Left lobe of liver (tissue), 2 donors: ENCODE measurements around the gene INPP5A. TPM values are rescaled to one million over a fixed set of nuclear protein-coding genes. Genes with fewer than 3 reads are reported as not detected.
"Not testable (repeated sequence)": the region's sequence is repeated elsewhere in the genome, so short reads cannot be mapped to it uniquely, and the experiment has no call there.

Source experiments
- ATAC-seq: fragments of 200-7000 bp; cut with Tn5 transposase; one replicate; pipeline ENCODE4 v1.9.1; 2020; ENCODE audit warnings: mild to moderate bottlenecking, moderate library complexity
- DNase-seq: peaks from one replicate; pipeline ENCODE4 v3.0.0-alpha.2; 2020; ENCODE audit warnings: low spot score
- total RNA-seq: library from RNA; stranded (reverse); gene quantifications from one replicate; pipeline ENCODE4 v1.2.1, GENCODE V29; 2021
- donor health status: DM: no; HTN: no; CAD: no; lungs with moderate emphysema.
- donor health status: DM: no; HTN: yes; CAD: no.

The INPP5A gene
- total RNA-seq, 1 donor from 2014 or later, result 18.3 TPM

- DNase-seq (no peak), ATAC-seq (no peak)
These were observed 33.8 kb upstream of the INPP5A start for GRCh38 chr10:132503581-132504421.

DNA sequence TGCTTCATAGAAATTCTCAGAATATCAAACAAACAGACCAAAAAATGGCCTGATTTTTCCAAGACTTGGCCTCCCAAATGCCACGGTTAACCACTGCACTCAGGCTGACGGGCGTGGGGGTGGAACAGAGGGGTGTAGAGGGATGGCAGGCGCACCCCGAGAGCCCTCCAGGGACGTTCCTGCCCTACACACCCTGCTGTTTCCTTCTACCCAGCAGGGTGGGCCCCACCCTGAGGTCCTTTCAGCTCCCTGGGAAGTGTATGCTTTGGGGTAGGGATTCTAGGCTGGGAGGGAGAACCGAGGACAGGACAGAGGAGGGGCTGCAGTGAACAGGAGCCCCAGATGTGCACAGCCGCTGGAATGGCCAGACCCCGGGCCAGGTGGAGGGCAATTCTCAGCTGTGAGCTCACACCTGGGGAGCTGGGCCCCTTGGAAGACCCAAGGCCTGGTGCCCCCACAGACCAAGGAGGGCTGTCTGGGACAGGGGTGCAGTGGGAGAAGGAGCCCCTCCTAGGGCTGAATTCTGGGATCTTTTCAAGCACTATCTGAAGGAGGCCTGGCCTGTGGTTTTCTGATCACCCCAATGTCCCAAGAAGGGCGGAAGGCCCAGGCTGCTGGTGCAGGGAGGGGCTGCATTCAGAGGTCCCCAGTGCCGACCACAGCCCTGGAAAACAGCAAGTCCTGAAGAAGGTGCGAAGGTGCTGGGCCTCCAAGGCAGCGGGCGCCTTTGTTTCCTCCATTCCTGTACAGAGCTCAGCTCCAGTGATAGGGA lies 32.9 kb upstream of the INPP5A start:
- ATAC-seq (no peak), DNase-seq (no peak)

- peak; percentile 81 for DNase-seq
- not testable (repeated sequence) for ATAC-seq
These were observed 32.0 kb upstream of the INPP5A start for GRCh38 chr10:132505546-132505945.

DNA sequence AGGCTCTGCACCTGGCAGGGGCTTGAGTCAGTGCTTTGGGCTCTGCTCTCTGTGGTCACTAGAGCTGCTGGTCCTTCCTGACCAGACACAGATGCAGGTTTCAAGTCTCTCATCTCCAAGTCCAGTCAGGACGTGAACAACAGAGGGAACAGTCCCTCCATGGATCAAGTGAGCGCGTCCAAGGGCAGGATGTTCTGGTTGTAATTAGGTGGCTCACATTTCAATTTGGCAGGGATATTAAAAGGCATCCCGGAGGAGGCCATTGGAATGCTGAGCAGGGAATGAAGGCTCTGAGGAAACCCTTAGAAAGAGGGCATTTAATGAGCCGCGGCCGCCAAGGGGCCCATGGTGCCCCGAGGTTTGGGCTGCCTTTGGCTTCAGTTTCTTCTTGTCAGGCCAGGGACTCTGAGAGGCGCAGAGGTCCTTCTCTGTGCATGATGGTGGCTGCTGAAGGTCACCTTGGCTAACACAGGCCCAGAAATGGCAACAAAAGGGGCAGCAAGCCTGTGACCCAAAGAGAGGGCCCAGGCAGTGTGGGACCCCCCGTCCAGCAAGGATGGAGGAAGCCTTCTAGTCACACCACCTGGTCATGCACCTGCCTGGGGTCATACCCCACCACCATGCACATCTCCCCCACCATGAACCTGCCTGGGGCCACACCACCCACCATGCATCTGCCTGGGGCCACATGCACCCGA lies 30.7 kb upstream of the INPP5A start:
- DNase-seq (no peak), ATAC-seq (peak; percentile 31)

DNA sequence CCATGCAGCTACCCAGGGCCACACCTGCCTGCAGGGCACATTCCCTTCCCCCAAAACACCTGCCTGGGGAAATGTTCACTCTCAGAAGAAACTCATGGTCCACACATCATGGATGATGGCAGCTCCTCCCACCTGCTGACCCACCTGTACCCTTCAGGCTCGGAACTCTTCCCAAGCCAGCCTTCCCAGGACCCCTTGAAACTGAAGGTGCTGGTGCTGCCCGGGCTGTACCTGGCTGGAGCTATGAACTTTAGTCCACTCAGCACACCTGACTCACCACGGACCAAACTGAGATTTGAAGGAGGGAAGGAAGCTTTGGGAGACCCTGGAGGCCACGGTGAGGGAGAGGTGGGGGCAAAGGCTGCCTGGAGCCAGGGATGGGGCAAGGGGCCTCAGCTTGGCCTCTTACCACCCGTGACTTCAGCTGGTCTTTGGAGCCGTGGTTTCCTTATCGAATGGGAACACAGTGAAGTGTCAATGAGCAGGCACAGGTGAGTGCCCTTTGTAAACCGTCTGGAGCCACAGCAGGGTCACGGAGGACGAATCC lies 30.1 kb upstream of the INPP5A start:
- DNase-seq (peak; percentile 41), ATAC-seq (no peak)

DNA sequence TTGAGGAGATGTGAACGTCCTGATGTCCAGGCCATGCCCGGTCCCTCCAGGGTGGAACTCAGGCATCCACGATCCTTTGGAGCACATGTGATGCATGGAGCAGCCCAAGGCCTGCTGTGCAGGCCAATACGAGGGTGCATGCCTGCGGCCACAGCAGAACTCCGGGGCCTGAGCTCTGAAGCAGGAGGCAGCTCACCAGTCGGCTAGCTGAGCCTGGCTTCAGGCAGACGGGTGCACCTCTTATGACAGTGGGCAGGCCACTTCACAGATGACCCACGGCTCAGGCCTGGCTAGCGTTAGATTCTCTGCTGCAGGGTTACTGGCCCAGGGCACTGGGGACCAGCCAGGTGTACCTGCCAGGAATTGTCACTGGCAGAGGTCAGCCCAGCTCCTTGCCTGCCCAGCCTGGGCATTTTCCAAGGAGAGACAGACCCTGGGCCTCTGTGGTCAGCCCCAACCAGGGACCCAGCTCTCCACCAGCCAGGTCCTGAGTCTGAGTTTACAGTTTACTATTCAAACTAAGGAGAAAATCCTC lies 29.6 kb upstream of the INPP5A start:
- DNase-seq (peak; percentile 80), ATAC-seq (peak; percentile 94)

GRCh38 chr10:132508581-132509443 lies 28.8 kb upstream of the INPP5A start:
- ATAC-seq (peak; percentile 23), DNase-seq (peak; percentile 48)

DNA sequence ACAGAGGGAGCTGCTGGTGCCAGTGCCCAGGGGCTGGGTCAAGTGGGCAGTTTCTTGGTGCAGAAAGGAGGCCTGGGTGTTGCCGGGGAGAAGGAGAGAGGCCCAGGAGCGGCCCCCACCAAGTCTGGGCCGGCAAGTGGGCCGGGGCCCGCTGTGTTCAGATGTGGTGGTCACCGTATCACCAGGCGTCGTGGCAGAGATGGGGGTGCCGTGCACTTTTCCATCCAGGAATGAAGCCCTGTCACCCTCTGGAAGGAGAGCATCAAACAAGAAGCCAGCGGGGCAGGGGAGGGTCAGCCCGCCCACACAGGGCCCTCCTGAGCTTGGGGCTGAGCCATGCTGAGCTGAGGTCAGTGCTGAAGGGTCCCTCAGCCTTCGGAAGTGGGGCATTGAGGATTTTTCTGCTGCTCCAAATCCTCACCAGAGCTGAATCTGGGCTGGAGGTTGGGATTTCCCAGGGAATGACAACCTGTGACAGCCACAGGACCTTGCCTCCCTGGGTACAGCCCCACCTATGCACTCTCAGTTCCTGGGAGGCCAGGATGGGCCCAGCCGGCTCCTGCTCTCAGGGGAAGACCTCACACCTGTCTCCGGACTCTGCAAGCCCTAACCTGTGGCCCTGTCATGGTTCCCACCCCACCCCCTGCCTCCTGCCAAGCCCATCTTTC lies 27.9 kb upstream of the INPP5A start:
- DNase-seq (peak; percentile 38), ATAC-seq (no peak)

- DNase-seq, result no peak
- no peak for ATAC-seq
These were observed 27.4 kb upstream of the INPP5A start for GRCh38 chr10:132510174-132510611.

DNA sequence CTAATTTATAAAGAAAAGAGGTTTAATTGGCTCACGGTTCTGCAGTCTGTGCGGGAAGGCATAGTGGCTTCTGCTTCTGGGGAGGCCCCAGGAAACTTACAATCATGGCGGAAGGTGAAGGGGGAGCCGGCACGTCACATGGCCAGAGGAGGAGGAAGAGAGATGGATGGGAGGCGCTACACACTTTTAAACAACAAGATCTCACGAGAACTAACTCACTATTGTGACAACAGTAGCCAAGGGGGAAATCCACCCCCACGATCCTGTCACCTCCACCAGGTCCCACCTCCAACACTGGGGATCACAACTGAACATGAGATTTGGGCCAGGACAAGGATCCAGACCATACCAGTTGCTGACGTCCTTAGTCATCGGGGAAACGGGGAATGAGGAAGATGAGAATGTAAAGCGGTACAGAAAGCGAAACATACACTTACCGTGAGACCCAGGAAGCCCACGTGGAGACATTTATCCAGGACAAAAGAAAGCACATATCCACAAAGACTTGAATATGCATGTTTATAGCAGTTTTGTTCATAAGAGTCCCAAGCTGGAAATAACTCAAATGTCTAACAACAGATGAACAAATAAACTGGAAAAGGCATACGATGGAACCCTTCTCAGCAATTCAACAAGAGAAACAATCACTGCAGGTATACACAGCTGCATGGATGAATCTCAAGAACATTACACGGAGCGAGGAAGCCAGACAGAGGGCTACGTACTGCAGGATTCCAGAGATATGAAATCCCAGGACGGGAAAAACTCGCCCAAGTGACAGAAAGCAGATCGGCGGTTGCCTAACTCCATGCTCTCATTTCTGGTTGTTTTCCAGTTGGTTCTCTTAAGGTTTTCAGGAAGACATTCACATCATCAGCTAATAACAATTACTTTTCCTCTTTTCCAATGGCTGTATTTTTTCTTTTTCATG lies 26.2 kb upstream of the INPP5A start:
- peak; percentile 32 for DNase-seq

DNA sequence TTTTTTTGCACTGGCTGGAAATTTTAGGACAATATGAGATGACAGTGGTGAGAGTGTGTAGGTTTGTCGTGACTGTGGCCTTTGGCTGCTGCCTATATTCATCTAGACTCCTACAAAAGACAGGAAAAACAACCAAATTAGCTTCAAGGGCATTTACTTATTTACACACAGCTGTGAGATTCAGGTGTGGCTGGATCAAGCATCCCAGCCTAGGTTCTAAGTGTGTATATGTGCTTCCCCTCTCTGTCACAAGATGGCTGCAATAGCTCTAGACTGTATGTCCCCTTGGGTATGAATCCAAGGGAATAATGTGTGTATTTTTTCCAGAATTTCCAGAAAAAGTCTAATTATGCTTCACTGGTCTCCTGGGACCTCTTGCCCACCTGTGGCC lies 25.5 kb upstream of the INPP5A start:
- ATAC-seq (no peak), DNase-seq (peak; percentile 11)

More for the DNA sequence above, 26.2 kb upstream of the INPP5A start:
- no peak for ATAC-seq

GRCh38 chr10:132512693-132513345 lies 24.8 kb upstream of the INPP5A start:
- ATAC-seq, result no peak
- DNase-seq, result peak; percentile 15

DNA sequence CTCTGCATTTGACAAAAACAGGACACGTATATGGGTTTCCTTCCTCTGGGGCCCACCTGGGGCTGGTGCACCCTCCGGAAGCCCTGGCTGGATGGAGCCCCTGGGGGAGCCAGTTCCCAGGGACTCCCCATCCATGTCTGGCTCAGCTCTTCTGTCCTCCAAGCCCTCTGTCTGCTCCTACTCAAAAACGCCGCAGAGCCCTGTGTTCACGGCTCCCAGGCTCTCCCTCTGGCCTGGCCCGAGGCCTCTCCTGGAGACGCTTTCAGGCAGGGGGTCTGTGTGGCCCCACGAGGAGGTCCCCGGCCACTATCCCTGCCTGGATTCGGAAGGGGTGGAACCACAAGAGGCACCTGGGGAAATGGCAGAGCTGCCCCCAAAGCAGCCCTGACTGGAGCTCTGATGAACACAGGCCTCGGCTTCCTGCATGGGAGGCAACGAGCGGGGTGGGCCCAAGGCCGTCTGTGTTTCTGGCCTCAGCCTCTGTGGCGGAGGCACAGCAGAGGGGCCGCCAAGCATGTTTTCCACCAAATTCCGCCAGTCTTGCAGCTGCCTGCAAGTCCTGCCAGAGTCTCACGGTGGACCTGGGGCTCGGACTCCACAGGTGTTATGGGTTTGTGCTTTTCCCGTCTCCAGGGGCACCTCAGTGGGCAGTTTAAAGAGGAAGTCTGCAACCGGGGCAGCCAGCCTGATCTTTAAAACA lies 22.6 kb upstream of the INPP5A start:
- DNase-seq (peak; percentile 43), ATAC-seq (no peak)

DNA sequence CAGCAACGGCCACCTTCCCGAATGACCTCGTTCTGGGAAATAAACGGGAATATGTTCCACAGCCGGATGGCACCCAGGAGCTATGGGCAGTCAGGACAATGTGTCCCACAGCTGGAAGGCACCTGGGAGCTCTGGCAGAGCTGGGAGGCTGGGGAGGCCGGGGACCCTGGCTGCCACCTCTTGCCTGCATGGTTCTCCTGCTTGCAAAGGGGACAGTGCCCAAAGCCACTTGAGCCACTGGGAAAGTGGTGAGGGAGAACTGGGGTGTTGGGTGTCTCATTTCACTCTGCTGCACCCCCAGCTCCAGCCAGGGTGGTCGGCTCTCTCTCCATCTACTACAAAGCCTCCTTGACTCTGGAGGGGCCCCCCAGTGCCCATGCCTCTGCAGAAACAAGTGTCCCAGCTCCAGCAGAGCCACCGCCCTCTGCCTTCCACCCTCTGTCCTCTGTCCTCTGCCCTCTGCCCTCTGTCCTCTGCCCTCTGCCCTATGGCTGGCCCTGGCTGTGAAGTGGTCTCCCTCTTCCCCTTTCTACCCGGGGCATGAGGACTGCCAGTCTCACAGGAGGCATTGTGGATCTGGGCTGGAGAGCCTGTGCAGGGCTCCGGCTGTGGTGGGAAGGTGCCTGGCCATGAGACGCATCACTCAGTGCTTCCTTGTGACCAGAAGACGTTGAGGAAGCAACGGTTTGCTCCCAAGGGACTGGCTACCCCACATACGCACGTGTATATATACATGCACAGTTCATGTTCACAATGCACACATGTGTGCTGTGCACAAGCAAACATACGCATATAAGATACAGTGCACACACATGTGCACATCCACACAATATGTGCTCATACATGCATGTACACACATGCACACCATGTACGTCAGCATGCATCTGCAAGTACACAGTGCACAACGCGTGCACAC lies 21.5 kb upstream of the INPP5A start:
- DNase-seq (peak; percentile 45), ATAC-seq (no peak)

- peak; percentile 70 for ATAC-seq
- peak; percentile 89 for DNase-seq
These were observed 20.5 kb upstream of the INPP5A start for GRCh38 chr10:132516771-132517725.
